LHCN-M2 (cell line): ENCODE data around the gene DNAJC13. TPM values are rescaled to one million over a fixed set of nuclear protein-coding genes. Genes with fewer than 3 reads are reported as not detected.

Source experiments
- DNase-seq: peaks from one replicate; pipeline ENCODE4 v3.0.0-alpha.2; 2012; ENCODE audit warnings: low read depth
- total RNA-seq: library from RNA; depleted of rRNA; stranded (reverse); fragments of >200 nt; gene quantifications from 2 replicates; pipeline ENCODE4 v1.2.3, GENCODE V29; 2014

Gene DNAJC13
- total RNA-seq, 1 experiment from 2014 or later, result 52.6 TPM

DNA sequence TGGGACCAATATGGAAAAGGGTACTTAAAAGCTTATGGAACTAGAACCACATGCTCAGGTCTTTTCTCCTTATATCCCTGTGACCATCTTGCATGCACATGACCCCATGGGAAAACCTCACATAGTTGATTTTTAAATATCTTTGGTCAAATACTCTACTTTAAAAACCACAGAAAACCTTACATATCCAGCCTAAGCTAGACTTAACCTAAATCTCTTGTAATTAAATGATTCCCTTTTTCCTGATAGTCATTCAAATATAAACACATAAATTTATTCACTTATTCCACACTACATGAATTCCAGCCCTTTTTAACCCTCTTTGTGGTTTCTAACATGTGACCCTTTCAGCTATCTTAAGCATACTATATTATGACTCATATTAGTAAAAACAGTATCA, 46.8 kb downstream of the DNAJC13 start:
- peak; percentile 50 for DNase-seq

DNA sequence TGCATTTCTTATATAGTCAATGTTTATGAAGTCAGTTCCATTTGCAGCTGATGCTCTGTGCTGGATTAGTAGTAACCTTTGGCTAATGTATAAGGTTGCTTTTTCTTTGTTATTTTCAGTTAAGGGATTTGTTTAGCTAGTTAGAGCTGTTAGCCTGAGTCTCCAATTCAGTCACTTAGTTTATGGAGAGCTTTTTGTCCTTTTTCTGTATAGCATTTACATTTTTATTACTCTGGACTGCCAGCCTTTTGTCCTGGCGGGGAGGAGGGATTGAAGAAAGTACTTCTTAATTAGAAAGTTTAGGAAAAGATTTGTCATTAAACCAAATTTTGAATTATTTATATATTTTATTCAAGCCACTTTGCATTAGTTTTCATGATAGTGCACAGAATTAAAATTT, 52.0 kb downstream of the DNAJC13 start:
- no peak for DNase-seq

- peak; percentile 34 for DNase-seq
Measured at GRCh38 chr3:132486099-132486498, 68.8 kb downstream of the DNAJC13 start.

DNA sequence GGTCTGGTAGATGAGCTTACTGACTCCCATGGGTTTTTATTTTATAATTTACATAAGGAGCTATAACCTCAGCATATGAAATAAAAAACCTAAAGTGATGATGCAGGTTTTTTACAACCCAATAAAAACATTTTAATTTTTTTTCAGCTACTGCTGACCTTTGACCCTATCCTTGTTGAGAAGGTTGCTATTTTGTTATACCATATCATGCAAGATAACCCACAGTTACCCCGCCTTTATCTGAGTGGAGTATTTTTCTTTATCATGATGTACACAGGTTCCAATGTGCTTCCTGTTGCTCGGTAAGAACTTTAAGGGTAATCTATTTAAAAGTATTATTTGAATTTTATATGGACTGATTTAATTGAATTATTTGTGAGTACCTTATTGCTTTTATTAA, 70.8 kb downstream of the DNAJC13 start:
- no peak for DNase-seq

GRCh38 chr3:132499071-132499470, 81.8 kb downstream of the DNAJC13 start:
- DNase-seq, result no peak

DNA sequence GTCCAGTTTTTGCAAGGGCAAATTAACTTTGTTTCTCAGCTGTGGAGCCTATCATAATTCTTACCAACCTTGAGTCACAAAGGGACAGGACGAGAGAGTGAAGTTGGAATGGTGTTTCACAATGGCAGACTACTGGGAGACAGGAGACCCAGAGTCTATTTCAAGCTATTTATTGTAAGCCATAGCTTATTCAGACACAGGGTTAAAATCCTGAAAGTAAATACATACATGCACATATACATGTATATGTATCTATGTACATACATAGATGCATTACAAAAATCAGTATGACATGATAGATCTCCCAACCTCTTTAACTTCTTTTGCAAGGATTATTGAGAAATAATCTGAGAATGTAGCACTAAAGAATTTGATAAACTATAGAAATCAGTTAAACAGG, 86.3 kb downstream of the DNAJC13 start:
- DNase-seq, result no peak

DNA sequence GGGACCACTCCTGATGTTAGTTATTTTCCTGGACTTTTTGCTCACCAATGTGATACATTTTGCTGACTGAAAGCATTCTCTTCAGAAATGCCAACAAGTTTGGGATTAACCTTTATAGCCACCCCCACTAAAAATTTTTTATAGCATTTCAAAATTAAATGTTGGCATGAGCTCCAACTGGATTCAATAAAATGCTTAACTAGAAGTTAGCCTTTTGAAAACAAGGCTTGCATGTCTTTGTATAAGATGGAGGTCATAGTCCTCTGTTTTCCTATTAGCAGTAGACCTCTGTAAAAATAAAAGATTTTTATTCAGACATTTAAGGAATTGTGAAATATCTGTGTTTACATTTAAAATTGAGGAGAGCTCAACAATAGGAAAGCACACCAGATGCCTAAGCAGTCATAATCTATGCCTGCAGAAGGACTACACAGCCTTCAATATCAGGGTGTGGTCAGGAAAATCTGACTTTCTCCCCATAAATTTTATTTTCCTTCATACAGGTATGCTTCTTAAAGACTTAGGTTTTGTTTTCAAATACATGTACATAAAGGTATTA, 87.2 kb downstream of the DNAJC13 start:
- DNase-seq, result no peak

DNA sequence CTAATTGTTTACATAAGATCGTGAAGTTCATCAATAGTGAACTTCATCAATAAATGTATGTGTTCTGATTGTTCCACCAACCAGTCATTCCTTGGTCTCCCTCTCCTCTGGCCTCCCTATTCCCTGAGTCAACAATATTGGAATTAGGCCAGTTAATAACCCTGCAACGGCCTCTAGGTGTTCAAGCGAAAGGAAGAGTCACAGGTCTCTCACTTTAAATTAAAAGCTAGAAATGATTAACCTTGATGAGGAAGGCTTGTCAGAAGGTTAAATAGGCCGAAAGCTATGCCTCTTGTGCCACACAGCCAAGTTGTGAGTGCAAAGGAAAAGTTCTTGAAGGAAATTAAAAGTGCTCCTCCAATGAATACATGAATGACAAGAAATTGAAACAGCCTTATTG, 90.4 kb downstream of the DNAJC13 start:
- DNase-seq, result no peak

- DNase-seq, result no peak
Measured at GRCh38 chr3:132509096-132509495, 91.8 kb downstream of the DNAJC13 start.

DNA sequence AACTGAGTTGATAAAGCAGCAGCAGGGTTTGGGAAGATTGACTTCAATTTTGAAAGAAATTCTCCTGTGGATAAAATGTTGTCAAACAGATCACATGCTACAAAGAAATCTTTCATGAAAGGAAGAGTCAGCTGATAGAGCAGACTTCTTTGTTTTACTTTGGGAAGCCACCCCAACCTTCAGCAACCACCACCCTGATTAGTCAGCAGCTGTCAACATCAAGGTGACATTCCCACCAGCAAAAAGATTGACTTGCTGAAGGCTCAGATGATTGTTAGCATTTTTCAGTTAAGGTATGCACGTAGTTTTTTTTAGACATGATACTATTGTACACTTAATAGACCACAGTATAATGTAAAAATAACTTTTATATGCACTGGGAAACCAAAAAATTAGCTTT, 92.2 kb downstream of the DNAJC13 start:
- DNase-seq, result no peak

- DNase-seq, result no peak
Measured at GRCh38 chr3:132513057-132513456, 95.8 kb downstream of the DNAJC13 start.

- no peak for DNase-seq
Measured at GRCh38 chr3:132517311-132517710, 100.0 kb downstream of the DNAJC13 start.

DNA sequence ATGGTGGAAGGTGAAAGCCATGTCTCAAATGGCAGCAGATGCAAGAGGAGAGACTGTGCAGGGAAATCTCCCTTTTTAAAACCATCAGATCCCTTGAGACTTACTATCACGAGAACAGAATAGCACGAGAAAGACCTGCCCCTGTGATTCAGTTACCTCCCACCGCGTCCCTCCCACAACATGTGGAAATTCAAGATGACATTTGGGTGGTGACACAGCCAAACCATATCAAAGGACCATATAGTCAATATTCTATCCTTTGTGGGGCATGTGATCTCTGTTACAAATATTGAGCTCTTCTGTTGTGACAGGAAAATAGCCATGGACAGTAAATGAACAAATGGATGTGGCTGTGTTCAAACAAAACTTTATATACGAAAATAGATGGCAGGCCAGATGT, 102.6 kb downstream of the DNAJC13 start:
- DNase-seq, result no peak

DNA sequence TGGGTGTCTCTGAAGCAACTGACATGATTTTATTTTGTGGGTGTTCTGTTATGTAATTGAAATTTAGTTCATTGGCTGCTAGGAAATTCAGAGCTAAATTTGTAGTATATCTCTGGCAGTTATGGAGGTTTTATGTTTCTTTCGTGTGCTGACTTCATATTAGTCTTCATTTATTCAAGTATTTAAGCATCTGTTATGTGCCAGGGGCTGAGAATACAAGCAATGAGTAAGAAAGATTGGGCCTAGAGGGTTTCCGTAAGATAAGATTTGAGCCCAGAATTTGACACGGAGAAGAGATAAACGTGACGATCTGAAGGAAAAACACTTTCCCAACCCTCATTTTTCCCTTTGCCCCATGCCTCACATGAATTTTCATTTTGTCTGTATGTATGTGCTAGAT, 104.6 kb downstream of the DNAJC13 start:
- no peak for DNase-seq

- no peak for DNase-seq
Measured at GRCh38 chr3:132522353-132522752, 105.1 kb downstream of the DNAJC13 start.

DNA sequence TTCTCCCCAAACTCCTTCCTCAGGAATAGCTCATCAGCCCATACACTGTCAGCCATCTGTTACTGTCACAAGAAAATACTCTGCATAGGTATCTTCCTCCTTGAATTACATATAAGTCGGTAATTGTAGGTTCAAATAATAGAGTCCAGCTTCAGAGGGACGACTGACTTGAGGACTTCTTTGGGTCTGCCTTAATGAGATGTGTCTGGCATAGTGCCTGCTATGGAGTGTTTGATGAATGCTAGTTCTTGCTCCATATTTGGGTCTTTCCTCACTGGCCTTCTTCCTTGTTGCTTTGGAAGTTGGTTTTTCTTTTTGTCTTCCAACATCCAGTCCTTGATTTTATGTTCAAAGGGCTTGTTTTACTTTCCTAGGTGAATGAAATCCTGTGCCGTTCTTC, 113.3 kb downstream of the DNAJC13 start:
- DNase-seq, result no peak

- DNase-seq, result peak; percentile 78
Measured at GRCh38 chr3:132535575-132536441, 118.5 kb downstream of the DNAJC13 start.

GRCh38 chr3:132536442-132537153, 119.3 kb downstream of the DNAJC13 start:
- DNase-seq, result peak; percentile 21

GRCh38 chr3:132537297-132537696, 120.0 kb downstream of the DNAJC13 start:
- DNase-seq, result peak; percentile 4

- DNase-seq, result no peak
Measured at GRCh38 chr3:132538072-132538471, 120.8 kb downstream of the DNAJC13 start.

GRCh38 chr3:132539681-132540080, 122.4 kb downstream of the DNAJC13 start:
- no peak for DNase-seq

- DNase-seq, result no peak
Measured at GRCh38 chr3:132542577-132542976, 125.3 kb downstream of the DNAJC13 start.
